HS-27A (cell line): Measurements from ENCODE around the gene NISCH.
"Not testable (repeated sequence)": the region's sequence is repeated elsewhere in the genome, so short reads cannot be mapped to it uniquely, and the experiment has no call there.

Experiments used
- DNase-seq: peaks from one replicate; pipeline ENCODE4 v3.0.0-alpha.2; 2012; ENCODE audit warnings: low read depth, missing footprints

The NISCH gene

GRCh38 chr3:52514576-52514975, 59.2 kb downstream of the NISCH start:
- no peak for DNase-seq

GRCh38 chr3:52515192-52515591, 59.8 kb downstream of the NISCH start:
- DNase-seq: no peak

GRCh38 chr3:52516509-52517195, 61.2 kb downstream of the NISCH start:
- DNase-seq: no peak

- no peak for DNase-seq
Measured at GRCh38 chr3:52517796-52518722, 62.7 kb downstream of the NISCH start.

- DNase-seq: no peak
Measured at GRCh38 chr3:52518723-52519444, 63.5 kb downstream of the NISCH start.

- no peak for DNase-seq
Measured at GRCh38 chr3:52519445-52520140, 64.2 kb downstream of the NISCH start.

GRCh38 chr3:52520141-52520667, 64.8 kb downstream of the NISCH start:
- DNase-seq: no peak

GRCh38 chr3:52520716-52521487, 65.5 kb downstream of the NISCH start:
- no peak for DNase-seq

GRCh38 chr3:52521488-52521824, 66.1 kb downstream of the NISCH start:
- no peak for DNase-seq

GRCh38 chr3:52521881-52522650, 66.7 kb downstream of the NISCH start:
- DNase-seq: no peak

- no peak for DNase-seq
Measured at GRCh38 chr3:52522651-52523251, 67.3 kb downstream of the NISCH start.

GRCh38 chr3:52523386-52524257, 68.2 kb downstream of the NISCH start:
- DNase-seq: no peak

- no peak for DNase-seq
Measured at GRCh38 chr3:52524258-52524751, 68.9 kb downstream of the NISCH start.

GRCh38 chr3:52524752-52525679, 69.6 kb downstream of the NISCH start:
- no peak for DNase-seq

- no peak for DNase-seq
Measured at GRCh38 chr3:52525680-52526561, 70.5 kb downstream of the NISCH start.

- not testable (repeated sequence) for DNase-seq
Measured at GRCh38 chr3:52526671-52527038, 71.3 kb downstream of the NISCH start.
